Islet precursor cell (in vitro differentiated cells): Measurements from ENCODE around the gene KRTAP9-3.
"Not testable (repeated sequence)": the region's sequence is repeated elsewhere in the genome, so short reads cannot be mapped to it uniquely, and the experiment has no call there.

ENCODE experiments used
- DNase-seq: peaks from one replicate; pipeline ENCODE4 v3.0.0-alpha.2; 2018

KRTAP9-3 gene

GRCh38 chr17:41254861-41255260 lies 22.6 kb downstream of the KRTAP9-3 start:
- DNase-seq = no peak

- DNase-seq = peak; percentile 44
These were observed 23.4 kb downstream of the KRTAP9-3 start, which contains the start of gene KRTAP9-9 for GRCh38 chr17:41255381-41256290. TSS of gene KRTAP9-9 (plus strand) at chr17:41255384.

DNA sequence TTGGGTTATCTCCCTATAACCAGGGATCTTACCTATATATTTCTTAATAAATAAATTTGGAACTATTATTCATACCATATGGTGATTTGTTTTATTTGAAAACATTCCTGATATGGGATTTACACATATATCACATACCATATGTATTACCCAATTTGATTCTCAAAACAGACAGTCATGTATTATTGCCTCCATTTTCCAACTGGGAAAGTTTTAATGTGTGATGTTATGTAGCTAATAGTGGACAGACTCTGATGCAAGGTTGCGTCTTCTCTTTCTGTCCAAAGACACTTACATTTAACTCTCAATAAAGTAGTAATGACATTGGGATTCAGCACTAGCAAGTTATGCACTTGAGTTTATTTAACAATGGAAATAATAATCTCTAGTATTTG lies 24.0 kb downstream of the KRTAP9-3 start:
- DNase-seq = no peak

- DNase-seq = no peak
These were observed 26.2 kb downstream of the KRTAP9-3 start for GRCh38 chr17:41258406-41258805.

GRCh38 chr17:41263212-41263611 lies 31.0 kb downstream of the KRTAP9-3 start:
- no peak for DNase-seq

GRCh38 chr17:41264599-41264998 lies 32.4 kb downstream of the KRTAP9-3 start:
- DNase-seq = peak; percentile 40

GRCh38 chr17:41265078-41265477 lies 32.8 kb downstream of the KRTAP9-3 start, which contains the start of gene KRTAP9-6:
TSS of gene KRTAP9-6 (plus strand) at chr17:41265378. CDS start at chr17:41265378, 0 bp downstream.
- no peak for DNase-seq

- no peak for DNase-seq
These were observed 35.5 kb downstream of the KRTAP9-3 start for GRCh38 chr17:41267711-41268110.

DNA sequence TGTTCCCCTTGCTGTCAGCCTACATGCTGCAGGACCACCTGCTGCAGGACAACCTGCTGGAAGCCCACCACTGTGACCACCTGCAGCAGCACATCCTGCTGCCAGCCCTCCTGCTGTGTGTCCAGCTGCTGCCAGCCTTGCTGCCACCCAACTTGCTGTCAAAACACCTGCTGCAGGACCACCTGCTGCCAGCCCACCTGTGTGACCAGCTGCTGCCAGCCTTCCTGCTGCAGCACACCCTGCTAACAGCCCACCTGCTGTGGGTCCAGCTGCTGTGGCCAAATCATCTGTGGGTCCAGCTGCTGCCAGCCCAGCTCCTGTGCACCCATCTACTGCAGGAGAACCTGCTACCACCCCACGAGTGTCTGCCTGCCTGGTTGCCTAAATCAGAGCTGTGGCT lies 39.1 kb downstream of the KRTAP9-3 start:
- DNase-seq = not testable (repeated sequence)

DNA sequence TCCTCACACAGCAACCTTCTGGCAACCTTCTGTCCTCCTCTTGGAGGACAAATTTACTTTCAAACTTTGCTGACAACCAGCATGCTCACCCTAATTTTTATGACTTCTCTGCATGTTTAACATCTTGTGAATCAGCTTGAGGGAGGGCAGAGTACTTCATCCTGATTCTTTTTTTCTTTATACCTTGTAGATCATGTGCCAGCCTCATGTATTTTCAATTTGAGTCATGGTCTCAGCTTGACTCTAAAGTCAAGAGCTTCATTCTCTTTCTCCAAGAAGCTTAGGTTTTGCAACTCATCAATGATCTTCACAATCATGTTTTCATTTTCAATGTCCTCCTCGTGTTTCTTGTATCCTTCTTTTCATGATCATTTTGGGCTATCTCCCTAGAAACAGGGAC lies 39.6 kb downstream of the KRTAP9-3 start:
- no peak for DNase-seq

DNA sequence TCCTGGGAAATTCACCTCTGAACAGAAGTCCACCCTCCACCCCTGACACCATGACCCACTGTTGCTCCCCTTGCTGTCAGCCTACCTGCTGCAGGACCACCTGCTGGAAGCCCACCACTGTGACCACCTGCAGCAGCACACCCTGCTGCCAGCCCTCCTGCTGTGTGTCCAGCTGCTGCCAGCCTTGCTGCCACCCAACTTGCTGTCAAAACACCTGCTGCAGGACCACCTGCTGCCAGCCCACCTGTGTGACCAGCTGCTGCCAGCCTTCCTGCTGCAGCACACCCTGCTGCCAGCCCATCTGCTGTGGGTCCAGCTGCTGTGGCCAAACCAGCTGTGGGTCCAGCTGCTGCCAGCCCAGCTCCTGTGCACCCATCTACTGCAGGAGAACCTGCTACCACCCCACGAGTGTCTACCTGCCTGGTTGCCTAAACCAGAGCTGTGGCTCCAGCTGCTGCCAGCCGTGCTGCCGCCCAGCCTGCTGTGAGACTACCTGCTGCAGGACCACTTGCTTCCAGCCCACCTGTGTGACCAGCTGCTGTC lies 43.5 kb downstream of the KRTAP9-3 start, which contains the start of gene KRTAP9-7:
KRTAP9-7 (plus strand) TSS at position 51 of the 543 bp plus-strand sequence; CDS start at position 51, 0 bp downstream.
- not testable (repeated sequence) for DNase-seq

GRCh38 chr17:41278176-41278955 lies 46.1 kb downstream of the KRTAP9-3 start:
- no peak for DNase-seq
